ENCODE results near the gene SCNN1B.

Gene SCNN1B

GRCh38 chr16:23310744-23311143 is 8.6 kb downstream of the SCNN1B start:
- TF ChIP-seq CTCF (IDR thresholded peaks at IDR 0.05; ENCODE audit: insufficient read depth, low read depth, low read length, missing control alignments) = no peak

GRCh38 chr16:23316232-23316631 is 14.1 kb downstream of the SCNN1B start:
- H3K4me3 ChIP-seq (ENCODE audit: low read length) = no peak overlapping the region
- no peak for DNase-seq (ENCODE audit: low read depth)
- TF ChIP-seq CTCF (IDR thresholded peaks at IDR 0.05; ENCODE audit: insufficient read depth, low read depth, low read length, missing control alignments) = no peak

More at GRCh38 chr16:23310744-23311143, 8.6 kb downstream of the SCNN1B start:
- DNase-seq (ENCODE audit: low read depth) = no peak
- no peak overlapping the region for H3K4me3 ChIP-seq (ENCODE audit: low read length)

- no peak overlapping the region for H3K4me3 ChIP-seq (ENCODE audit: low read length)
- DNase-seq (ENCODE audit: low read depth) = no peak
- TF ChIP-seq CTCF (IDR thresholded peaks at IDR 0.05; ENCODE audit: insufficient read depth, low read depth, low read length, missing control alignments) = no peak
Observed at GRCh38 chr16:23316634-23317265, 14.6 kb downstream of the SCNN1B start.

GRCh38 chr16:23317266-23317661 is 15.2 kb downstream of the SCNN1B start:
- DNase-seq (ENCODE audit: low read depth) = no peak
- TF ChIP-seq CTCF (IDR thresholded peaks at IDR 0.05; ENCODE audit: insufficient read depth, low read depth, low read length, missing control alignments) = no peak
- H3K4me3 ChIP-seq (ENCODE audit: low read length) = no peak overlapping the region

- no peak for TF ChIP-seq CTCF (IDR thresholded peaks at IDR 0.05; ENCODE audit: insufficient read depth, low read depth, low read length, missing control alignments)
- no peak for DNase-seq (ENCODE audit: low read depth)
- no peak overlapping the region for H3K4me3 ChIP-seq (ENCODE audit: low read length)
Observed at GRCh38 chr16:23317751-23318150, 15.6 kb downstream of the SCNN1B start.

GRCh38 chr16:23318639-23319038 is 16.5 kb downstream of the SCNN1B start:
- no peak overlapping the region for H3K4me3 ChIP-seq (ENCODE audit: low read length)
- DNase-seq (ENCODE audit: low read depth) = peak; percentile 43
- no peak for TF ChIP-seq CTCF (IDR thresholded peaks at IDR 0.05; ENCODE audit: insufficient read depth, low read depth, low read length, missing control alignments)

All from epithelial cell of esophagus (primary cell).